Measurements from ENCODE around the gene SYCP1.

- peak; percentile 85 for TF ChIP-seq CTCF (tag by site-specific recombination; IDR thresholded peaks at IDR 0.05)
- no peak for TF ChIP-seq RBAK (tag by site-specific recombination; IDR thresholded peaks at IDR 0.05)
- TF ChIP-seq AEBP2 (tag by site-specific recombination; IDR thresholded peaks at IDR 0.05; ENCODE audit: borderline replicate concordance), result no peak
- no peak for TF ChIP-seq MYNN (tag by site-specific recombination; IDR thresholded peaks at IDR 0.05; ENCODE audit: borderline replicate concordance)
- no peak for TF ChIP-seq ATF2 (tag by site-specific recombination; IDR thresholded peaks at IDR 0.05; ENCODE audit: low read depth)
- no peak for TF ChIP-seq ZNF138 (tag by site-specific recombination; IDR thresholded peaks at IDR 0.05; ENCODE audit: borderline replicate concordance)
- TF ChIP-seq ZNF48 (tag by site-specific recombination; IDR thresholded peaks at IDR 0.05), result no peak
- no peak for TF ChIP-seq ZEB2 (tag by site-specific recombination; IDR thresholded peaks at IDR 0.05)
- no peak for TF ChIP-seq SP2 (tag by site-specific recombination; IDR thresholded peaks at IDR 0.05)
- no peak for TF ChIP-seq ZNF292 (tag by site-specific recombination; IDR thresholded peaks at IDR 0.05; ENCODE audit: borderline replicate concordance, low read depth)
- TF ChIP-seq ZNF747 (tag by site-specific recombination; IDR thresholded peaks at IDR 0.05), result no peak
- TF ChIP-seq KLF9 (tag by site-specific recombination; IDR thresholded peaks at IDR 0.05; ENCODE audit: low read depth), result no peak
- no peak for TF ChIP-seq ZSCAN4 (tag by site-specific recombination; IDR thresholded peaks at IDR 0.05)
These were observed 101.9 kb downstream of the SYCP1 start for GRCh38 chr1:114956570-114956969.
